HCT116 (cell line): ENCODE data around the gene TBRG1. TPM values are rescaled to one million over a fixed set of nuclear protein-coding genes. Genes with fewer than 3 reads are reported as not detected.

ENCODE experiments used
- ATAC-seq: fragments of 200-7000 bp; cut with Tn5 transposase; 2 replicates; pipeline ENCODE4 v1.9.1; 2020; ENCODE audit warnings: mild to moderate bottlenecking, moderate library complexity
- BruUV-seq: library from RNA; stranded (reverse); fragments of 400-500 nt; replicated peaks from 2 replicates; lab custom pipeline; 2021; lab: Mats Ljungman, UMichigan
- CTCF ChIA-PET: fragments of 300-600 bp; sonication (Branson Sonifier 250); formaldehyde crosslinking; loops from one replicate; lab custom pipeline; 2021; ENCODE audit warnings: antibody characterized with exemption; lab: Charles Lee
- POLR2A ChIA-PET: fragments of 300-600, 350-600 bp; sonication (Branson Sonifier 250); formaldehyde crosslinking; loops from one replicate; lab custom pipeline; 2021; ENCODE audit warnings: antibody characterized with exemption; lab: Charles Lee
- RAD21 ChIA-PET, 2 experiments: fragments of 300-600 bp; sonication (Branson Sonifier 250); formaldehyde crosslinking; loops; one replicate each; lab custom pipeline; 2023; ENCODE audit warnings: low total read pairs in 2 of 2; ENCODE audit not compliant: uncharacterized antibody in 2 of 2, unreplicated experiment in 2 of 2, low non-redundant PET in 1 of 2; lab: Charles Lee
- DNase-seq: peaks from one replicate; pipeline ENCODE4 v3.0.0-alpha.2; 2010; ENCODE audit warnings: low read depth, low spot score
- H2AFZ ChIP-seq: fragments of 200-600 bp; shearing (Covaris generic), sonication (generic); 2 replicates; pipeline ENCODE4 v1.6.1; 2017; ENCODE audit warnings: low read depth, mixed run types, mixed read lengths, antibody characterized with exemption, low read length; ENCODE audit not compliant: poor library complexity, severe bottlenecking
- H3K27ac ChIP-seq: 2 replicates; pipeline ENCODE4 v1.5.1; 2012; ENCODE audit warnings: low read depth, low read length
- H3K27me3 ChIP-seq: fragments of 200-600 bp; sonication (generic); 2 replicates; pipeline ENCODE4 v1.6.1; 2016; ENCODE audit warnings: mixed run types, low read length, mixed read lengths; ENCODE audit not compliant: insufficient read depth
- H3K36me3 ChIP-seq, 2 experiments: fragments of 200-500 bp in 1 of 2; fragments of 200-600 bp in 1 of 2; sonication (Bioruptor generic) in 1 of 2; sonication (generic) in 1 of 2; 2 replicates each; pipeline versions ENCODE4 v1.5.1 to v1.6.1; 2014 to 2016; ENCODE audit warnings: low read length in 2 of 2, inconsistent platforms in 1 of 2, mixed read lengths in 1 of 2, mixed run types in 1 of 2; ENCODE audit not compliant: insufficient read depth in 2 of 2, control insufficient read depth in 1 of 2
- H3K4me1 ChIP-seq, 2 experiments: fragments of 200-600 bp in 1 of 2; sonication (generic) in 1 of 2; 2 replicates each; pipeline versions ENCODE4 v1.5.1 to v1.6.1; 2012 to 2017; ENCODE audit warnings: low read length in 2 of 2, inconsistent platforms in 1 of 2, mild to moderate bottlenecking in 1 of 2, mixed read lengths in 1 of 2, mixed run types in 1 of 2, moderate library complexity in 1 of 2; ENCODE audit not compliant: insufficient read depth in 2 of 2, control insufficient read depth in 1 of 2
- H3K4me2 ChIP-seq: fragments of 200-600 bp; sonication (generic); 2 replicates; pipeline ENCODE4 v1.6.1; 2017; ENCODE audit warnings: mixed run types, low read length, mixed read lengths
- H3K4me3 ChIP-seq, 2 experiments: fragments of 200-600 bp in 1 of 2; sonication (generic) in 1 of 2; replicated peaks in 1 of 2; 2 replicates each; pipeline ENCODE4 v1.5.1; 2011 to 2016; ENCODE audit warnings: low read length in 2 of 2, control low read depth in 1 of 2, low read depth in 1 of 2, mild to moderate bottlenecking in 1 of 2, mixed read lengths in 1 of 2, mixed run types in 1 of 2
- H3K79me2 ChIP-seq: fragments of 200-600 bp; sonication (generic); 2 replicates; pipeline ENCODE4 v1.6.1; 2017; ENCODE audit warnings: mild to moderate bottlenecking, mixed run types, low read length, moderate library complexity, mixed read lengths; ENCODE audit not compliant: insufficient read depth
- H3K9ac ChIP-seq: fragments of 200-600 bp; sonication (generic); 2 replicates; pipeline ENCODE4 v1.6.1; 2016; ENCODE audit warnings: low read length, mixed read lengths
- H3K9me2 ChIP-seq: fragments of 200-600 bp; sonication (generic), shearing (Covaris generic); 2 replicates; pipeline ENCODE4 v1.6.1; 2017; ENCODE audit warnings: mixed run types, mild to moderate bottlenecking, moderate library complexity; ENCODE audit not compliant: insufficient read depth
- H3K9me3 ChIP-seq, 2 experiments: fragments of 200-500 bp in 1 of 2; fragments of 200-600 bp in 1 of 2; sonication (Bioruptor generic) in 1 of 2; sonication (generic) in 1 of 2; 2 replicates each; pipeline ENCODE4 v1.6.1; 2014 to 2017; ENCODE audit warnings: low read length in 2 of 2, mixed read lengths in 2 of 2, inconsistent platforms in 1 of 2, low read depth in 1 of 2, mild to moderate bottlenecking in 1 of 2, mixed run types in 1 of 2, moderate library complexity in 1 of 2; ENCODE audit not compliant: control insufficient read depth in 1 of 2, insufficient read depth in 1 of 2
- H4K20me1 ChIP-seq: fragments of 200-600 bp; sonication (generic), shearing (Covaris generic); 2 replicates; pipeline ENCODE4 v1.6.1; 2017; ENCODE audit warnings: mixed run types, mild to moderate bottlenecking, moderate library complexity; ENCODE audit not compliant: insufficient read depth
- ATF3 ChIP-seq: IDR thresholded peaks from 2 replicates; pipeline ENCODE4 v1.6.1; 2012
- CTCF ChIP-seq, 3 experiments: fragments of 200-600 bp in 1 of 3; sonication (generic) in 1 of 3; IDR thresholded peaks in 2 of 3; conservative IDR thresholded peaks in 1 of 3; 2 replicates each; pipeline ENCODE4 v1.5.1; 2012 to 2017; ENCODE audit warnings: low read depth in 2 of 3, low read length in 2 of 3, antibody characterized with exemption in 1 of 3, borderline replicate concordance in 1 of 3, control low read depth in 1 of 3, mild to moderate bottlenecking in 1 of 3, mixed read lengths in 1 of 3, mixed run types in 1 of 3, moderate library complexity in 1 of 3; ENCODE audit not compliant: insufficient read depth in 1 of 3
- EZH2phosphoT487 ChIP-seq: fragments of 200-600 bp; IDR thresholded peaks from 2 replicates; pipeline ENCODE4 v1.6.1; 2018; ENCODE audit warnings: antibody characterized with exemption, borderline replicate concordance
- RAD21 ChIP-seq: IDR thresholded peaks from 2 replicates; pipeline ENCODE4 v1.6.1; 2012; ENCODE audit warnings: low read depth, mild to moderate bottlenecking
- SIN3A ChIP-seq: IDR thresholded peaks from 2 replicates; pipeline ENCODE4 v1.6.1; 2012; ENCODE audit warnings: low read depth
- SP1 ChIP-seq: IDR thresholded peaks from 2 replicates; pipeline ENCODE4 v1.6.1; 2012; ENCODE audit warnings: low read depth
- intact Hi-C: fragments of 100-400 bp; cut with micrococcal nuclease; formaldehyde crosslinking; loops from 2 replicates; pipeline ENCODE4 v1.10.0; 2022
- total RNA-seq: library from RNA; stranded (reverse); gene quantifications from one replicate; pipeline ENCODE4 v1.2.1, GENCODE V29; 2021; ENCODE audit not compliant: unreplicated experiment

TBRG1 gene
- total RNA-seq, 1 experiment from 2014 or later: 29.6 TPM

- H3K36me3 ChIP-seq: peaks cover 3 to 23% of the 10 kb centered on the region in 2 experiments; a peak in 3 of 4 replicates
- H3K27me3 ChIP-seq: no peaks in the 10 kb centered on the region
- H3K9me3 ChIP-seq: peaks cover 0 to 9% of the 10 kb centered on the region in 2 experiments; a peak in 1 of 4 replicates
- H3K9me2 ChIP-seq: no peaks in the 10 kb centered on the region
- H3K79me2 ChIP-seq: no peaks in the 10 kb centered on the region
- DNase-seq (no peak), ATAC-seq (no peak)
- H3K4me3 ChIP-seq: no peak overlapping the region
- TF ChIP-seq RAD21 (no peak), SP1 (no peak)
- no peaks in the 10 kb centered on the region for H3K4me1 ChIP-seq
- RAD21 ChIA-PET: no interaction called here
- no peak overlapping the region for H3K27ac ChIP-seq
- H2AFZ ChIP-seq: no peak overlapping the region
- no peak overlapping the region for H3K4me2 ChIP-seq
- CTCF ChIA-PET: no interaction called here
- no peaks in the 10 kb centered on the region for H4K20me1 ChIP-seq
- POLR2A ChIA-PET: no interaction called here
- no TSS peak for BruUV-seq
- intact Hi-C loops: no loop called here
- no peak overlapping the region for H3K9ac ChIP-seq
Measured at GRCh38 chr11:124638500-124638899, 15.8 kb downstream of the TBRG1 start.

- Histone ChIP-seq H3K27ac (no peak overlapping the region), H3K4me2 (no peak overlapping the region), H3K27me3 (no peaks in the 10 kb centered on the region), H4K20me1 (no peaks in the 10 kb centered on the region), H3K79me2 (no peaks in the 10 kb centered on the region), H3K9me2 (no peaks in the 10 kb centered on the region), H3K36me3 (peaks cover 3 to 20% of the 10 kb centered on the region in 2 experiments; a peak in 3 of 4 replicates), H2AFZ (no peak overlapping the region), H3K4me3 (no peak overlapping the region), H3K4me1 (no peaks in the 10 kb centered on the region; a peak in 1 of 4 replicates), H3K9ac (no peak overlapping the region), H3K9me3 (peaks cover 0 to 9% of the 10 kb centered on the region in 2 experiments; a peak in 1 of 4 replicates)
- ChIA-PET RAD21 (no interaction called here), POLR2A (no interaction called here), CTCF (no interaction called here)
- ATAC-seq: no peak
- DNase-seq: no peak
- no TSS peak for BruUV-seq
- intact Hi-C loops: no loop called here
- TF ChIP-seq SIN3A (no peak), ATF3 (no peak), CTCF (IDR thresholded peaks at IDR 0.05 in 2 of 3, conservative IDR thresholded peaks at IDR 0.05 in 1 of 3; ENCODE audit: borderline replicate concordance in 1 of 3, insufficient read depth in 1 of 3, low read depth in 2 of 3, low read length in 2 of 3) (no peak), EZH2phosphoT487 (no peak)
Measured at GRCh38 chr11:124639186-124639585, 16.5 kb downstream of the TBRG1 start.
